Measurements from ENCODE around the gene AK8.

The AK8 gene

GRCh38 chr9:132849185-132849706, 28.8 kb downstream of the AK8 start:
- TF ChIP-seq CTCF (IDR thresholded peaks at IDR 0.05), result no peak

GRCh38 chr9:132846918-132847515, 31.1 kb downstream of the AK8 start:
- H3K9me3 ChIP-seq, result no peaks in the 10 kb centered on the region
- no peak for TF ChIP-seq CTCF (IDR thresholded peaks at IDR 0.05)

More at GRCh38 chr9:132849185-132849706, 28.8 kb downstream of the AK8 start:
- Histone ChIP-seq H3K4me3 (ENCODE audit: low read depth in 1 of 2, low read length in 1 of 2) (no peak overlapping the region), H3K4me1 (ENCODE audit: control insufficient read depth in 1 of 2, insufficient read depth in 1 of 2, low read depth in 1 of 2, low read length in 1 of 2) (no peaks in the 10 kb centered on the region), H3K27me3 (no peaks in the 10 kb centered on the region), H3K9me3 (no peaks in the 10 kb centered on the region), H3K27ac (no peak overlapping the region), H3K36me3 (no peaks in the 10 kb centered on the region)

GRCh38 chr9:132846109-132846917, 31.8 kb downstream of the AK8 start:
- Histone ChIP-seq H3K27ac (no peak overlapping the region), H3K4me1 (ENCODE audit: control insufficient read depth in 1 of 2, insufficient read depth in 1 of 2, low read depth in 1 of 2, low read length in 1 of 2) (no peaks in the 10 kb centered on the region), H3K9me3 (no peaks in the 10 kb centered on the region), H3K36me3 (no peaks in the 10 kb centered on the region), H3K27me3 (no peaks in the 10 kb centered on the region), H3K4me3 (ENCODE audit: low read depth in 1 of 2, low read length in 1 of 2) (no peak overlapping the region)
- TF ChIP-seq CTCF (IDR thresholded peaks at IDR 0.05), result no peak

More at GRCh38 chr9:132846918-132847515, 31.1 kb downstream of the AK8 start:
- H3K27me3 ChIP-seq, result no peaks in the 10 kb centered on the region
- no peak overlapping the region for H3K4me3 ChIP-seq (ENCODE audit: low read depth in 1 of 2, low read length in 1 of 2)
- no peaks in the 10 kb centered on the region for H3K36me3 ChIP-seq
- H3K4me1 ChIP-seq (ENCODE audit: control insufficient read depth in 1 of 2, insufficient read depth in 1 of 2, low read depth in 1 of 2, low read length in 1 of 2), result no peaks in the 10 kb centered on the region
- no peak overlapping the region for H3K27ac ChIP-seq

- Histone ChIP-seq H3K27ac (no peak overlapping the region), H3K36me3 (no peaks in the 10 kb centered on the region), H3K4me3 (ENCODE audit: low read depth in 1 of 2, low read length in 1 of 2) (no peak overlapping the region), H3K4me1 (ENCODE audit: control insufficient read depth in 1 of 2, insufficient read depth in 1 of 2, low read depth in 1 of 2, low read length in 1 of 2) (no peaks in the 10 kb centered on the region), H3K9me3 (no peaks in the 10 kb centered on the region), H3K27me3 (no peaks in the 10 kb centered on the region)
- TF ChIP-seq CTCF (IDR thresholded peaks at IDR 0.05), result no peak
These were observed 35.7 kb downstream of the AK8 start for GRCh38 chr9:132842124-132843044.

- Histone ChIP-seq H3K4me1 (ENCODE audit: control insufficient read depth in 1 of 2, insufficient read depth in 1 of 2, low read depth in 1 of 2, low read length in 1 of 2) (no peaks in the 10 kb centered on the region), H3K27ac (no peak overlapping the region), H3K36me3 (no peaks in the 10 kb centered on the region), H3K9me3 (no peaks in the 10 kb centered on the region), H3K27me3 (no peaks in the 10 kb centered on the region), H3K4me3 (ENCODE audit: low read depth in 1 of 2, low read length in 1 of 2) (no peak overlapping the region)
- TF ChIP-seq CTCF (IDR thresholded peaks at IDR 0.05), result no peak
These were observed 37.1 kb downstream of the AK8 start for GRCh38 chr9:132840980-132841379.
